Measurements from ENCODE around the gene NCOR2.

The NCOR2 gene

GRCh38 chr12:124614512-124615292 is 47.3 kb upstream of the NCOR2 start:
- no peak for TF ChIP-seq ARNTL (CRISPR knock-in tag; IDR thresholded peaks at IDR 0.05; ENCODE audit: borderline replicate concordance, low read depth)
- no peak for TF ChIP-seq BACH2 (CRISPR knock-in tag; IDR thresholded peaks at IDR 0.05; ENCODE audit: borderline replicate concordance)
- TF ChIP-seq TSHZ2 (CRISPR knock-in tag; IDR thresholded peaks at IDR 0.05), result no peak
- TF ChIP-seq ESRRG (CRISPR knock-in tag; IDR thresholded peaks at IDR 0.05), result no peak
- no peak for TF ChIP-seq ISL1 (CRISPR knock-in tag; IDR thresholded peaks at IDR 0.05)
- no peak for TF ChIP-seq ZNF70 (CRISPR knock-in tag; IDR thresholded peaks at IDR 0.05)
- no peak for TF ChIP-seq SNAI2 (CRISPR knock-in tag; IDR thresholded peaks at IDR 0.05)
- TF ChIP-seq ZFP30 (CRISPR knock-in tag; IDR thresholded peaks at IDR 0.05), result no peak
- TF ChIP-seq ZNF8 (CRISPR knock-in tag; IDR thresholded peaks at IDR 0.05), result no peak
- no peak for TF ChIP-seq CSDC2 (CRISPR knock-in tag; IDR thresholded peaks at IDR 0.05)
- TF ChIP-seq CSRNP3 (CRISPR knock-in tag; IDR thresholded peaks at IDR 0.05), result no peak
- no peak for TF ChIP-seq PATZ1 (CRISPR knock-in tag; IDR thresholded peaks at IDR 0.05; ENCODE audit: borderline replicate concordance)
- no peak for ATAC-seq

- peak; percentile 63 for ATAC-seq
- no peak for TF ChIP-seq ZFP3 (CRISPR knock-in tag; IDR thresholded peaks at IDR 0.05)
- TF ChIP-seq SNAI2 (CRISPR knock-in tag; IDR thresholded peaks at IDR 0.05), result no peak
- no peak for TF ChIP-seq TOX (CRISPR knock-in tag; IDR thresholded peaks at IDR 0.05; ENCODE audit: borderline replicate concordance)
- no peak for TF ChIP-seq CSRNP3 (CRISPR knock-in tag; IDR thresholded peaks at IDR 0.05)
These were observed 45.8 kb upstream of the NCOR2 start for GRCh38 chr12:124613151-124613585.

GRCh38 chr12:124612410-124612680 is 44.9 kb upstream of the NCOR2 start:
- no peak for ATAC-seq

More at GRCh38 chr12:124612410-124612680, 44.9 kb upstream of the NCOR2 start:
- no peak for TF ChIP-seq ZNF8 (CRISPR knock-in tag; IDR thresholded peaks at IDR 0.05)
- TF ChIP-seq ZFP3 (CRISPR knock-in tag; IDR thresholded peaks at IDR 0.05), result no peak
- TF ChIP-seq ZNF565 (CRISPR knock-in tag; conservative IDR thresholded peaks at IDR 0.05; ENCODE audit: low read depth), result no peak
- no peak for TF ChIP-seq SNAI2 (CRISPR knock-in tag; IDR thresholded peaks at IDR 0.05)
- no peak for TF ChIP-seq PPARA (CRISPR knock-in tag; IDR thresholded peaks at IDR 0.05; ENCODE audit: borderline replicate concordance)
- no peak for TF ChIP-seq BACH2 (CRISPR knock-in tag; IDR thresholded peaks at IDR 0.05; ENCODE audit: borderline replicate concordance)
- TF ChIP-seq RARB (CRISPR knock-in tag; IDR thresholded peaks at IDR 0.05), result no peak
- no peak for TF ChIP-seq CSRNP3 (CRISPR knock-in tag; IDR thresholded peaks at IDR 0.05)
- TF ChIP-seq ZFP30 (CRISPR knock-in tag; IDR thresholded peaks at IDR 0.05), result no peak
- no peak for TF ChIP-seq ARNTL (CRISPR knock-in tag; IDR thresholded peaks at IDR 0.05; ENCODE audit: borderline replicate concordance, low read depth)
- TF ChIP-seq ZNF70 (CRISPR knock-in tag; IDR thresholded peaks at IDR 0.05), result no peak
